Activated T-helper 1 cell treated with anti-CD3 and anti-CD28 coated beads, Interleukin-12 subunit alpha, Interleukin-12 subunit beta, Interleukin-2, Interleukin-4 antibody, amounts not matched to agents 30 ng/mL and 10 ng/mL and 1 ng/mL, durations not matched to agents 14 hours and 24 hours and 36 hours (primary cell): ENCODE measurements around the gene IL1F10. TPM values are rescaled to one million over a fixed set of nuclear protein-coding genes. Genes with fewer than 3 reads are reported as not detected.
"Not testable (repeated sequence)": the region's sequence is repeated elsewhere in the genome, so short reads cannot be mapped to it uniquely, and the experiment has no call there.

Experiments
- DNase-seq: peaks from one replicate; pipeline ENCODE4 v3.0.0; 2021; ENCODE audit warnings: low spot score
- H3K27ac Mint-ChIP-seq: one replicate; pipeline ENCODE4 v1.8.0; 2021; ENCODE audit warnings: mild to moderate bottlenecking, mixed read lengths
- H3K27me3 Mint-ChIP-seq: one replicate; pipeline ENCODE4 v1.8.0; 2022; ENCODE audit warnings: mild to moderate bottlenecking, moderate library complexity, mixed read lengths; ENCODE audit not compliant: insufficient read depth
- H3K36me3 Mint-ChIP-seq: one replicate; pipeline ENCODE4 v1.8.0; 2021; ENCODE audit warnings: low read depth, mixed read lengths
- H3K4me1 Mint-ChIP-seq: one replicate; pipeline ENCODE4 v1.8.0; 2021; ENCODE audit warnings: low read depth, mixed read lengths
- H3K4me3 Mint-ChIP-seq: one replicate; pipeline ENCODE4 v1.8.0; 2021; ENCODE audit warnings: mild to moderate bottlenecking, moderate library complexity, mixed read lengths
- H3K9me3 Mint-ChIP-seq: one replicate; pipeline ENCODE4 v1.8.0; 2021; ENCODE audit warnings: mixed read lengths
- intact Hi-C: fragments of 100-400 bp; cut with micrococcal nuclease; formaldehyde crosslinking; loops from one replicate; pipeline ENCODE4 v1.15.1; 2024
- total RNA-seq: library from RNA; stranded (reverse); gene quantifications from 2 replicates; pipeline ENCODE4 v1.2.3, GENCODE V29; 2022

IL1F10 gene
- total RNA-seq, 1 donor from 2014 or later: not detected

- Mint-ChIP-seq H3K27me3 (peaks cover 3% of the 10 kb centered on the region), H3K36me3 (peaks cover 6% of the 10 kb centered on the region), H3K9me3 (peaks cover 20% of the 10 kb centered on the region), H3K27ac (no peak overlapping the region), H3K4me3 (no peak overlapping the region), H3K4me1 (peaks cover 17% of the 10 kb centered on the region)
- no peak for DNase-seq
- intact Hi-C loops: no loop called here
Measured at GRCh38 chr2:113092864-113093612, 25.3 kb downstream of the IL1F10 start.

DNA sequence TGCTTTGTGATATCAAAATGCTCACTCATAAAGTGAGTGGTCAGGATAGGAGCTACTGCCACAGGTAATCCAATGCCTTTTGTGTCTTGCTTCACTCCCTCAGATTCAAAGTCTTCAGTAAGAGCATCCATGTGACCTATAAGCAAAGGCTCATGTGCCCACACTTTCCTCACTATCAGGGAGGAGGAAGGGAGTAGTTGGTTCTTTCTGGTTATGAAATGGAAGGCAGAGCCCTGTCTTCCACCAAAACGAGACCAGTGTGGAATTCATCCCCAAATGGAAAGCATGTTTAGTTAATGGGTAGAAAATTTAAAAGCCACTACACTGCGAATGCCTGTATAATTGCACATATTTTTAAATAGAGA lies 25.8 kb downstream of the IL1F10 start:
- Mint-ChIP-seq H3K36me3 (peaks cover 6% of the 10 kb centered on the region), H3K9me3 (peaks cover 25% of the 10 kb centered on the region)

GRCh38 chr2:113096306-113096705 lies 28.5 kb downstream of the IL1F10 start:
- H3K36me3 Mint-ChIP-seq, H3K4me3 Mint-ChIP-seq, H3K27me3 Mint-ChIP-seq, intact Hi-C loops, DNase-seq: not testable (repeated sequence)
- Mint-ChIP-seq H3K9me3 (peaks cover 31% of the 10 kb centered on the region), H3K4me1 (peaks cover 33% of the 10 kb centered on the region), H3K27ac (peak overlapping the region; percentile 14)

More for the DNA sequence above, 25.8 kb downstream of the IL1F10 start:
- intact Hi-C loops: no loop called here
- H3K27ac Mint-ChIP-seq: no peak overlapping the region
- H3K4me1 Mint-ChIP-seq: peaks cover 22% of the 10 kb centered on the region
- H3K4me3 Mint-ChIP-seq: no peak overlapping the region
- no peak for DNase-seq
- peaks cover 3% of the 10 kb centered on the region for H3K27me3 Mint-ChIP-seq

DNA sequence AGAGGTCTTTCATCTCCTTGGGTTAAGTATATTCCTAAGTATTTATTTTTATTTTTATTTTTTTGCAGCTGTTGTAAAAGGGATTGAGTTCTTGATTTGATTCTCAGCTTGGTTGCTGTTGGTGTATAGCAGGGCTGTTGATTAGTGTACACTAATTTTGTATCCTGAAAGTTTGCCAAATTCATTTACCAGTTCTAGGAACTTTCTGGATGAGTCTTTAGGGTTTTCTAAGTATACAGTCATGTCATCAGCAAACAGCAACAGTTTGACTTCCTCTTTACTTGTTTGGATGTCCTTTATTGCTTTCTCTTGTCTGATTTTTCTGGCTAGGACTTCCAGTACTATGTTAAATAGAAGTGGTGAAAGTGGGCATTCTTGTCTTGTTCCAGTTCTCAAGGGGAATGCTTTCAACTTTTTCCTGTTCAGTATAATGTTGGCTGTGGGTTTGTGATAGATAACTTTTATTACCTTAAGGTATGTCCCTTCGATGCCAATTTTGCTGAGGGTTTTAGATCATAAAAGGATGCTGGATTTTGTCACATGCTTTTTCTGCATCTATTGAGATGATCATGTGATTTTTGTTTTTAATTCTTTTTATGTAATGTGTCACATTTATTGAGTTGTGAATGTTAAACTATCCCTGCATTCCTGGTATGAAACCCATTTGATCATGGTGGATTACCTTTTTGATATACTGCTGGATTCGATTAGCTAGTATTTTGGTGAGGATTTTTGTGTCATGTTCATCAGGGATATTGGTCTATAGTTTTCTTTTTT lies 29.3 kb downstream of the IL1F10 start:
- not testable (repeated sequence) for H3K36me3 Mint-ChIP-seq, DNase-seq, H3K27me3 Mint-ChIP-seq, H3K4me3 Mint-ChIP-seq
- peak overlapping the region; percentile 77 for H3K27ac Mint-ChIP-seq
- peaks cover 33% of the 10 kb centered on the region for H3K9me3 Mint-ChIP-seq
- intact Hi-C loops: loop anchor here (1.0 kb wide), 1 partner anchor 8 kb away; no protein-coding TSS in a partner anchor
- peaks cover 35% of the 10 kb centered on the region for H3K4me1 Mint-ChIP-seq

GRCh38 chr2:113098041-113098440 lies 30.3 kb downstream of the IL1F10 start:
- peak overlapping the region; percentile 69 for H3K4me3 Mint-ChIP-seq
- DNase-seq: peak; percentile 30
- intact Hi-C loops: no loop called here

GRCh38 chr2:113098532-113098931 lies 30.8 kb downstream of the IL1F10 start:
- peak overlapping the region; percentile 79 for H3K27ac Mint-ChIP-seq
- peaks cover 14% of the 10 kb centered on the region for H3K36me3 Mint-ChIP-seq
- DNase-seq: no peak
- H3K4me3 Mint-ChIP-seq: peak overlapping the region; percentile 69
- H3K9me3 Mint-ChIP-seq: peaks cover 48% of the 10 kb centered on the region
- H3K4me1 Mint-ChIP-seq: peaks cover 50% of the 10 kb centered on the region
- intact Hi-C loops: no loop called here
- peaks cover 3% of the 10 kb centered on the region for H3K27me3 Mint-ChIP-seq

More at GRCh38 chr2:113098041-113098440, 30.3 kb downstream of the IL1F10 start:
- H3K27me3 Mint-ChIP-seq: peaks cover 3% of the 10 kb centered on the region
- H3K9me3 Mint-ChIP-seq: peaks cover 43% of the 10 kb centered on the region
- H3K36me3 Mint-ChIP-seq: peaks cover 9% of the 10 kb centered on the region
- peaks cover 45% of the 10 kb centered on the region for H3K4me1 Mint-ChIP-seq
- H3K27ac Mint-ChIP-seq: peak overlapping the region; percentile 79

DNA sequence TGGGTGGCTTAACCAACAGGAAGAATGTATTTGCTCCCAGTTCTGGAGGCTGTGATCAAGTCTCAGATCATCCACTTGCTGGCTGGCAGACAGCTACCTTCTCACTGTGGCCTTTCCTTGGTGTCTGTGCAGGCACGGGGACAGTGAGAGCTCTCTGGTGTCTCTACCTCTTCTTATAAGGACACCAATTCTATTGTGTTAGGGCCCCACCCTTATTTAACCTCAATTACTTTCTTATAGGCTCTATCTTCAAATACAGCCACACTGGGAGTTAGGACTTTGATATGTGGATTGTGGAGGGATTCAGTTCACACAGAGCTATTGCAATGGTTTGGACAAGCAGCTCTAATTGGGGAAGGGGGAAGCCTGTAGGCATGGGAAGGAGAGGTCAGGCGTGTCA lies 34.4 kb downstream of the IL1F10 start:
- DNase-seq: no peak
- Mint-ChIP-seq H3K9me3 (peaks cover 50% of the 10 kb centered on the region), H3K4me3 (no peak overlapping the region), H3K27ac (peak overlapping the region; percentile 66), H3K36me3 (peaks cover 21% of the 10 kb centered on the region), H3K4me1 (peaks cover 64% of the 10 kb centered on the region), H3K27me3 (no peaks in the 10 kb centered on the region)
- intact Hi-C loops: loop anchor here (10.0 kb wide), 1 partner anchor 297 kb away; no protein-coding TSS in a partner anchor

DNA sequence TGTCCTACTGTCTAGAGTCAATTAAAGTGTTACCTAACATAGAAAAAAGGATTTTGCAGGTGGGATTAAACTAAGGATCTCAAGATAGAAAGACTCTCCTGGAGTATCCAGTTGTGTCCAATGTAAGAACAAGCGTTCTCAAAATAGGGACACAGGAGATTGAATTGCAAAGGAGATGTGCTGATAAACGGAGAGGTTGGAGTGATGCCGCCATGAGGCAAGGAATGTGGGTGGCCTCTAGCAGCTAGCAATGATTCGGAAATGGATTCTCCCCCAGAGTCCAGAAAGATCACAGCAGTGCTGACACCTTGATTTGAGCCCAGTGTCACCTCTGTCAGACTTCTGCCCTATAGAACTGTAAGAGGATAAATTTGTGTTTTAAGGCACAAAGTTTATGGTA lies 35.5 kb downstream of the IL1F10 start:
- Mint-ChIP-seq H3K4me1 (peaks cover 54% of the 10 kb centered on the region), H3K9me3 (peaks cover 42% of the 10 kb centered on the region), H3K27me3 (no peaks in the 10 kb centered on the region), H3K27ac (peak overlapping the region; percentile 96), H3K4me3 (peak overlapping the region; percentile 7), H3K36me3 (peaks cover 17% of the 10 kb centered on the region)
- no peak for DNase-seq
- intact Hi-C loops: loop anchor here (10.0 kb wide), 1 partner anchor 298 kb away; no protein-coding TSS in a partner anchor

DNA sequence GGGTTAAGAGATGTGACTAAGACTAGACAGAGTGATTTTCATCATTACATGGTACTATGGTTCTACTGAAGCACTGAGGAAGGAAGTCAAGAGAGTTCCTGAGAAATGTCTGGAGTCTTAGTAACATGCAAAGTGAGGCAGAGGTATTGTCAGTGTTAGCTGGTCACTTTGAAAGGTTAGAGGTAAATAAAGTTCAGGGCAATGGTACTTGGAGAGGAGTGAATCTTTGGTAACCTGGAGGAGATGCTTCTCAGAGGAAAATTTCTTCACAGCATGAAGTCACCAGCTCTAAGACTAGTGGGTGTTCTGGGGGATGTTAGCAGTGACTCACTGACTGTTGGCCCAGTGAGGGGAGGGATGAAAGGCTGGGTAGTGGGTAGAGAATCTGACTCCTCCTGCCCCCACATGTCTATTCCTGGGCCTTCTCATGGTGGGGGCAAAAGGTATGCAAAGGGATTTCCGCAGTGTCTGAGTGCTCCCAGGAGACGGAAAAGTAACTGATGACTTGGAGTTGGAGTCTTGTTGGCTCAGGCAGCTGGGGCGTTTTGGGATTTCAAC lies 36.4 kb downstream of the IL1F10 start:
- Mint-ChIP-seq H3K27ac (peak overlapping the region; percentile 96), H3K9me3 (peaks cover 40% of the 10 kb centered on the region), H3K36me3 (peaks cover 17% of the 10 kb centered on the region), H3K4me1 (peaks cover 56% of the 10 kb centered on the region), H3K27me3 (no peaks in the 10 kb centered on the region), H3K4me3 (peak overlapping the region; percentile 6)
- no peak for DNase-seq
- intact Hi-C loops: loop anchor here (2.0 to 10.0 kb wide), 5 partner anchors 19 to 299 kb away; partner anchors contain the start of gene PSD4

DNA sequence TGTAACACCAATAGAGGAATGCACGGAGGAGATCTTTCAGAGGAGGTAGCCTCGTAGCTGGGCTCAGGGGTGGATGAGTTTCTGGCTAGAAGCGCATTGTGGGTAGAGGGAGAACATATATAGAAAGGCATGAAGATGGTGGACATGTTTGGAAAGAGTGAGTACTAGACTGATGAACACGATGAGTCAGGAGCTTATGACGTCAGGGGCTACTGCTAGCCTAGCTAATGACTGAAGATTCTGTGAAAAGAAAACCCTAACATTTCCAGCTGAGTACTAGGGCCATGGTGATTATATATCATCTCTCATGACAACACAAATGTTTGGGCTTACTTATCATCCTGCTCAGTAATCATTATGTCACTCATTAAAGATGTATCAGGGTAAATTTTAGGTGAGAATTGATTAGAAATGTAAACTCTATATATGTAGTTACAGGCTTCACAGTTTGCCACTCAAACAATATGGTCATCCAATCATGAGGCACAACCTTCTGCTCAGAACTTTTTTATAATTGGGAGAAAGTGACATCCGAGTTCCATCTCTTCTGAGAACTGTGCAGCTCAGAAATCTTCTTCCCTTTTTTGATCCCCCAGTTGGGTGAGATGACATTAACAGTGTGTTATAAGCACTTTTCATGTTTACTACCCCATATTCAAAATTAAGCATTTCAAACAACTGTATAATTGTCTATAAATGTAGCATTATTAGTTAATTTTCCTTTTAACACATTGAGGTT lies 37.4 kb downstream of the IL1F10 start:
- peaks cover 40% of the 10 kb centered on the region for H3K9me3 Mint-ChIP-seq
- H3K27me3 Mint-ChIP-seq: peaks cover 2% of the 10 kb centered on the region
- peaks cover 17% of the 10 kb centered on the region for H3K36me3 Mint-ChIP-seq
- intact Hi-C loops: loop anchor here (1.0 to 10.0 kb wide), 7 partner anchors 8 to 300 kb away; partner anchors contain the start of gene PSD4
- no peak for DNase-seq
- peak overlapping the region; percentile 0 for H3K4me3 Mint-ChIP-seq
- peaks cover 65% of the 10 kb centered on the region for H3K4me1 Mint-ChIP-seq
- H3K27ac Mint-ChIP-seq: peak overlapping the region; percentile 96

GRCh38 chr2:113111121-113111520 lies 43.4 kb downstream of the IL1F10 start:
- DNase-seq: no peak
- H3K4me1 Mint-ChIP-seq: peaks cover 27% of the 10 kb centered on the region
- H3K9me3 Mint-ChIP-seq: no peaks in the 10 kb centered on the region
- H3K27ac Mint-ChIP-seq: no peak overlapping the region
- peaks cover 3% of the 10 kb centered on the region for H3K27me3 Mint-ChIP-seq
- no peaks in the 10 kb centered on the region for H3K36me3 Mint-ChIP-seq
- no peak overlapping the region for H3K4me3 Mint-ChIP-seq
- intact Hi-C loops: no loop called here

DNA sequence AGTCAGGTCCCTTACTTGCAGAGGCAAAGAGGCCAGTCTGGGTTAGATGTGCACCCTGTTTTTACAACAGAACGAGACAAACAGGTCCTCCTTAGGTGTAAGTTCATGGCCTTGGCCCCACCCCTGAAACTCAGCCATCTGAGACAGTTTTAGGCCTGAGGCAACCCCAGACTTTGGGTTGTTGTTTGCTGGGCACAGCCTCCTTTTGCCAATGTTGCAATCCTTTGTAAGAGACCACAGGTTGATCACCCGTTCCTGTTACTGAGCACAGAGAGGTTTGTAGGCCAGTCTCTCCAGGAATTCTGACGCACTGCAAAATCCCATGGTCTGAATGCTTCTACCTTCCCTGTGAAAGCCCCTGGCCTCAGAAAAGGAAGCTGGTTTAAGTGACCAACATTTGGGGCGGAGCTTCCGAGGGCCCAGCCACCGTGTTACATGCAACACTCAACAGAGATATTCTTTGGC lies 44.1 kb downstream of the IL1F10 start:
- no peak overlapping the region for H3K27ac Mint-ChIP-seq
- H3K27me3 Mint-ChIP-seq: peaks cover 3% of the 10 kb centered on the region
- H3K36me3 Mint-ChIP-seq: no peaks in the 10 kb centered on the region
- H3K4me1 Mint-ChIP-seq: peaks cover 27% of the 10 kb centered on the region
- intact Hi-C loops: no loop called here
- H3K9me3 Mint-ChIP-seq: no peaks in the 10 kb centered on the region
- H3K4me3 Mint-ChIP-seq: no peak overlapping the region
- no peak for DNase-seq
